Hindlimb muscle (tissue), 1 donor: ENCODE measurements around the gene EEF1G. TPM values are rescaled to one million over a fixed set of nuclear protein-coding genes. Genes with fewer than 3 reads are reported as not detected.
A peak's percentile ranks its signal among the peaks of the same experiment; 100 is the strongest.
"Not testable (repeated sequence)": the region's sequence is repeated elsewhere in the genome, so short reads cannot be mapped to it uniquely, and the experiment has no call there.

Experiments
- DNase-seq: peaks from one replicate; pipeline ENCODE4 v3.0.0-alpha.2; 2013
- polyA plus RNA-seq: library from polyadenylated mRNA; unstranded; fragments of 120-200 nt; gene quantifications from one replicate; pipeline ENCODE4 v1.2.1, GENCODE V29; 2013; ENCODE audit not compliant: insufficient read length

EEF1G gene
- polyA plus RNA-seq, 1 donor, result 3,451 TPM

GRCh38 chr11:62553839-62554361 is 19.8 kb downstream of the EEF1G start:
- no peak for DNase-seq

- DNase-seq, result peak; percentile 91
These were observed 20.4 kb downstream of the EEF1G start for GRCh38 chr11:62553080-62553838.

GRCh38 chr11:62552485-62553079 is 21.1 kb downstream of the EEF1G start:
- no peak for DNase-seq

- not testable (repeated sequence) for DNase-seq
These were observed 23.2 kb downstream of the EEF1G start for GRCh38 chr11:62550478-62550877.

- no peak for DNase-seq
These were observed 25.0 kb downstream of the EEF1G start for GRCh38 chr11:62548545-62549335.

GRCh38 chr11:62547691-62548281 is 25.9 kb downstream of the EEF1G start:
- DNase-seq, result no peak

- DNase-seq, result peak; percentile 69
These were observed 26.6 kb downstream of the EEF1G start for GRCh38 chr11:62546929-62547625.

- peak; percentile 75 for DNase-seq
These were observed 27.3 kb downstream of the EEF1G start, which contains the start of gene AHNAK for GRCh38 chr11:62546244-62546928. Gene AHNAK (minus strand): TSS chr11:62546806. CDS start chr11:62536098, 10,708 bp downstream.

GRCh38 chr11:62545437-62546243 is 28.1 kb downstream of the EEF1G start:
- DNase-seq, result peak; percentile 95

GRCh38 chr11:62544581-62545436 is 28.9 kb downstream of the EEF1G start:
- DNase-seq, result no peak

- DNase-seq, result no peak
These were observed 29.8 kb downstream of the EEF1G start for GRCh38 chr11:62543680-62544444.

- DNase-seq, result peak; percentile 92
These were observed 30.7 kb downstream of the EEF1G start for GRCh38 chr11:62542750-62543567.

GRCh38 chr11:62542111-62542745 is 31.5 kb downstream of the EEF1G start:
- DNase-seq, result no peak

GRCh38 chr11:62540804-62541701 is 32.6 kb downstream of the EEF1G start:
- DNase-seq, result no peak

GRCh38 chr11:62539238-62539925 is 34.3 kb downstream of the EEF1G start:
- DNase-seq, result no peak
